DMS153 (cell line): ENCODE data around the gene NELL1.
A peak's percentile ranks its signal among the peaks of the same experiment; 100 is the strongest.

ENCODE experiments used
- DNase-seq: peaks from one replicate; lab custom pipeline; 2025; lab: John Stamatoyannopoulos, UW

NELL1 gene

DNA sequence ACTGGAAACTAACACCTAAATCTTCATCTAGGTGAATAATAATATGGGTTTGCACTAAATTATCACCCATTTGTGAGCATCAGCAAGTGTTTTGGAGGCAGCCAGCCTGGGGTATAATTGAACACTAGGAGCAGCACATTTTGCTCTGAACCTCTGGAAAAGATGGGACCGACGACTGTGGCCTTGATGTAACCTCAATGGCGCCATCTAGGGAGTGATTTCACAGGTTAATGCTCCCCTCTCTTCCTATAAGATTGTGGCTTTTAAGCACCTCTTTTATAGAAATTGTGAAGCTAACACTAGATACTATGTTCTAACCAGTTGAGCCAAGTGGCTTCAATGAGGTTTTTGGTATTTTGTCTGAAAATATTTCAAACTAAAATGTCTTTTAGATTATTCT is 203.7 kb downstream of the NELL1 start:
- peak; percentile 64 for DNase-seq

DNA sequence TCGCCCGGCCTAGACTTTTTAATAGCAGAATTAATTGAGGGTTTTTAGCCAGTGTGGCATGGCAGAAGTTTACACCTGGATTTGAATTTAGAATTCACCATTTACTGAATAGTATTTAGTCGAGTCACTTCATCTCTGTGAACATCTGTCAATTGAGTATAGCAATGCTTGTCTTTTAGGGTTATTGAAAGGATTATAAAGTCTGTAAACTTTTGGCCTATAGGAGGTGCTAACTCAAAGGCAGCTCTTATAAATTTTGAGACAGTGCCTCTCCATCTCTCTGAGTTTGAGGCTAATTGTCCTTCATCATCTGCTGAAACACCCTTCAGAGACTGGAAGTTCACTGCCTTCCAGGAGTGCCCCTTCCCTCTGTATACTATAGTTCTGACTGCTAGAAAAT is 205.0 kb downstream of the NELL1 start:
- DNase-seq = no peak

DNA sequence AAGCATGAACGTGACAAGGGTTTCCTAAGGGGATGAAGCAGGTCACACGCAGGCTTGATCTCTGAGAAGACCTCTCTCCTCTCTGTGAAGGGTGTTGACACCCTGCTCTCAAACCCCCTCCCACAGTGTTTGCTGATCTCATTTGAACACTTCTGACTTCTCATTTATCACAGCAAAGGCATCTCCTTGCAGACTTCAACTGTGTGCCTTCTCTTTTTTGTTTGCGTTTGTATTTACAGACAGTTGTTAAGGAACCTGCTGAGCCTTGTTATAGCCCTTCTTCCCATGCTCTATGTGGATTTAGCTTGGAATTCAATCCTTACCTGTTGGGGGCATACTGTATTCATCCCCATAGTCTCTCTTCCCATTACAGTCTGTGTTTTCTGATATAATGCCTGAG is 206.5 kb downstream of the NELL1 start:
- DNase-seq = no peak

DNA sequence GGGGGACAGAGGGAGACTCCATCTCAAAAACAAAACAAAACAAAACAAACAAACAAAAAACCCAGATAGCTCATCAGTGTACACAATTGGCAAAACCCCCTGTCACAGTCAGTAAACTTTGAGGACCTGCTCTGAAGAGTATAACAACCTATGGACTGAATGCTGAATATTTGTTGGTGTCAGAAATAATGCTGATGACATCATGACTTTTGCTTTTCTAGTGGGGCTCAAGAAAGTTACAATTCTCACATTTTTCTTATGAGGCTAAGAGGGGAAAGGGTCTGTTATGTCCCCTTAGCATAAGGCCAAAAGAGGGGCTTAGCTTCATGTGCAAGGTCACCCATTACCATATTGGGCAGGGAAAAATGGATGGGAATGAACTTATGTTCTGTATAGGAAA is 207.4 kb downstream of the NELL1 start:
- no peak for DNase-seq

DNA sequence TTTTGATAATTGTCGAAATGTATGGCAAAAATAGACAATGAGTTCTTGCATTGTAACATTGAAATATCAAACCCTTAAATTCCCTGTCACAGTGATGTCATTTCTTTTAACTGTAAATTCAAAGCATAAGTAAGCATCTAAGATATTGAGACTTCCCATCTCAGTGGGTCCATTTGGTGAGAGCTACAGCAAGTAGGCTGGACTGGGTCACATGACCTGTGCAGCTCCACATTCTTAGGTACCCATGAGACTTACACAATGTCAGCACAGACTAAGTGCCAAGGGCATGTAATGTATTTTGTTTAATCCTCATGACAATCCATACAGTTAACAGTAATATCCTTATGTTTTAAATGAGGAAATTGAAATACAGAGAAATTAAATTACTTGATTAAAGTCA is 210.7 kb downstream of the NELL1 start:
- DNase-seq = no peak

DNA sequence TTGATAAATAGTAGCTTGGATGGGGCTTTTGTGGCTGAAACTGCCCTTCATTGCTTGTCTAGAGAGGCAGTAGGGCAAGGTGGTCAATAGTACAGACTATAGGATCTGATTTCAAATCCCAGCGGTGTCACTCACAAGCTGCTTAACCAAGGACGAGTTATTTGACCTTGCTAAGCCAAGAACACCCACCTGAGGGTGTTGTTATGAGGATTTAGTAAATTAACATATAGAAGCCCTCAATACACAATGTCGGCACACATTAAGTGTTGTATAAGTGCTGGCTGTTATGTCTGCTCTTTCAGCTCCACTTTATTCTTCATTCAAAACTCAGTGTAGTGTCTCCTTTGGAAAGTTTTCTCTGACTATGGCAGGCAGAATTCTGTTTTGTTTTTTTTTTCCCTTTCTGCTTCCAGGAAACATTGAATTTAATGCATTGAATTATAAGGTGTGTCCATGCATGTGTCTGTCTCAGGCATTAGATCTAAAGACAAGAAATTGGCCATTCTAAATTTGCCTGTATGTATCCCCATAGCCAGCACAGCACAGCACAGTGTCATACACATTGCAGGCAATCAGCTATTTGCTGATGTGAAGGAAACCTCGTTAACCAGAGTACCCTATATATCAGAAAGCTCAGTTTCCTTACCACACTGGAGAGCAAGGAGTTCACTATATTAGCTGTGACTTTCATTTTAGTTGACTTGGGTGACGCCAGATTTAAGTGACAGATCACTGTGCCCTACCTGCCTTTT is 212.1 kb downstream of the NELL1 start:
- no peak for DNase-seq

DNA sequence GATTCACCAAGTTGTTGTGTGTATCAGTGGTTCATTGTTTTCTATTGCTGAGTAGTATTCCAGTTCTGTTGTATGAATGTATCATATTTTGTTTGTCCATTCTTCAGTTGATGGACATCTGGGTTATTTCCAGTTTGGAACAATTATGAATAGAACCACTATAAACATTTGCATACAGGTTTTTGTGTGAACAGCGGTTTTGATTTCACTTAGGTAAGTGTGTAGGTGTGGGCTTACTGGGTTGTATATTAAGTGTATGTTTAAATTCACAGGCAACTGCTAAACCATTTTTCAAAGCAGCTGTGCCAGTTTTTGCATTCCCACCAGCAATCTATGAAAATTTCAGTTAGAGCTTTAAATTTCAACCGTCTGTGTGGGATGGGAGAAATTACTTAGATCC is 217.8 kb downstream of the NELL1 start:
- no peak for DNase-seq

DNA sequence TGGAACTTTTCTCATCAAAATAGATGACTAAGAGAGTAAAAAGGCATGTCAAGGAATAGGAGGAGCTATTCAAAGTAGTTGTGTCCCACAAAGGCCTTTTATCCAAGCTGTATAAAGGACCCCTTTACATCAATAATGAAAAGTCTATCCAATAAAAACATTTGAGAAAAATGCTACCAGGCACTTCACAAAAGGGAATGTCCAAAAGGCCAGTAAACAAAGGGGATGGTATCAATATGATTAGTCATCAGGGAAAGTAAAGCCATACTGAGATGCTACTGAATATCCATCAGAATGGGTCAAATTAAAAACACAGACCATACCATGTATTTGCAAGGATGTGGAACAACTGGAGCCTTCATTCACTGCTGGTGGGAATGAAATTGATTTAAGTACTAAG is 224.9 kb downstream of the NELL1 start:
- DNase-seq = no peak

DNA sequence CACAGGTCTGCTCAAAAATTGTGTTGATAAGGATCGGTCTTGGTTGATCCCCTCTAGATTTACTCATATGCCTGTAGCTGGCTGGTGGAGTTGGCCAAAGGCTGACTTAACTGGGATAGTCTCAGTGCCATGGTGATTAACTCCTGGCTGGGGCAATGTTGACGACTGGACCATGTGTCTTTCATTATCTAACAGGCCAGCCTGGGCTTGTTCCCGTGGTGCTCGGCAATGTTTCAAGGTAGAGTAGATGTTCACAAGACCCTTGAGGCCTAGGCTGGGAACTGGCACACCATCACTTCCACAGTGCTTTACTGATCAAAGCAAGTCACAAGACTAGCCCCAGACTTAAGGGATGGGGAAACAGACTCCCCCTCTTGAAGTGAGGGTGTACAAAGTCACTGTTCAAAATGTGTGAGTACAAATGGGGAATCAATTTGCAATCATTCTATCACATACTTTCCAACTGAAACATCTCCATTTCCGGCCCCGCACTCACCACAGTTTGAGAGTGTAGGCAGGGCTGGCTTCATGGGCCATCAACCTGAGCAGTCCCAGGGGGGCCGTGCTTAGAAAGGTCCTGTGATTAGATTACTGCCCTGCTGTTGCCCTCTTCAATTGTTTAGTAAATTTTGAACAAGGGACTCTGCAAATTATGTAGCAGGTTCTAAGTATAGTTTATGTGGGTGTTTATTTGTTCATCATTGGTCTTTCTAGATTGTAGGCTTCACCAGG is 240.8 kb downstream of the NELL1 start:
- DNase-seq = no peak

DNA sequence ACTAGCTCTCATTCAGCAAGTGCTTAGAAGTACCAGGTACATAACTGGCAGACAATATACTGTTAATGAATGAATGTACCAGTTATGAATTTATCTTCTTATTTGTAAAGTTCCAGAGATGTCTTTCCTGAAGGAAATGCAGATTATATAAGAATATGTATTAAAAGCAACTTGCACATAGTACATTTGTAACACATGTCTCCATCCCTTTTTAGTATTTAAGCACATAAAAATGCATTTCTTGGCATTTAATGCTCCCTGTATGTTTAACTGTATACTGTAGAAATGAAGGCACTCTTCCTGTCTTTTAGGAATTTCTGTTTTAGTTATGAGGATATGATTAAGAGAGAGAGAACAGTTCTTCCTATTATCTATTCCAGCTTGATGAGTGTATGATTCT is 241.3 kb downstream of the NELL1 start:
- no peak for DNase-seq

DNA sequence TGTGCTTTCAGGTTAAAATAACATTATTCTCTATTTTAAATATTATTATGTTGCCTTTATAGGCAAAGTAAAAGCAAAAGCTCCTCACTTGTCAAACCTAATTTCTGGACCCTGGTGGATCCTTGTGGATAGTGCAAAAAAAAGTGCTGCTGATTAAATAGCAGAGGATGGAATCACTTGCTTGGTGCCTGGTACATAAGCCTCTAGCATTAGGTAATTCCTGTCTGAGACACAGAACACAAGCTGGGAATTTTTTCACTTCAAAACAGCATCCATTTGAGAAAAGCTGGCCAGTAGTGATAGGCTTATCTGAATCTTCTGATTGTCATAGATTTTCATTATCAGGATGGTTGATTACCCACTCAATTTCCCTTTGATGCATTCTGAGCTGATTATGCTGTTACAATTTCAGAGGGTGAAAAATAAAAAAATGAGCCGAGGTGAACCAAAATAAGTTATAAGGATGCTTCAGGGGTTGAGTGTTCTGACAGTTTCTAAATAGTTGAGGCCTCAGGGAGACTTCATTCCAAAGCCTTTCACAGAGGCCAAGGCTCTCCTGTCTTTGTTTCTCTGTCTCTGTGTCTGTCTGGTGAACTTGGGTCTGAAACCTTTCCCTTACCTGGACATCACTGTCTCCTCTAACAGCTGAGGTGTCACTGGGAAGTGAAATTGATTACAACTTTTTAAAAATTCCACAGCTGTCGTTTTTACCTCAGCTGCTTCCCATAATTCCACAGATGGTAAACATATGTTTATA is 242.9 kb downstream of the NELL1 start:
- no peak for DNase-seq

DNA sequence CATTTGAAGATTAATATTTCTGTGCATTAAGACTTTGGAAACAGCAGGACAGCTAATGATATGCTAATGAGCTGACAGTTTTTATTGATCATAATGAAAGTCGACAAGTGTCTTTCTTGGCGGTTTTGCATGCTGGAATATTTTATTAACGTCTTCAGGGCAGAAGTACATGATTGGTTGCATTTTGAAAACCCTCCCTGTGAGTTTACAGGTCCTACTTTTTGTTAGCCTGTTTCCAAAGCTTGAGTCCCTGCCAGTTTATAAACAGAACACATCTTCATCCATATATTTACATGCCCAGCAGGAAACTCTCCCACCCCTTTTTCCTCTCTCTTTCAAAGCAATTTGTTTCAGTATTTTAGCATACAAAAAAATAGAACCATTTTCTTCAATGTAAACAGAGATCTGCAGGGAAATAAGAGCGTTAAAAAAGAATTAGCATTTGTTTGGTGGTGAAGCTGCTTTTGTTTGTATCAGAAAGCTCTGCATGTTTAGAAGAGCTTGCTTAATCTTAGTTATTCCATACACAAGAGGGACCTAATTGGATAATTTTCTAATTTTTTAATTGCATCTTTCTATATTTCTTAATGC is 243.6 kb downstream of the NELL1 start:
- no peak for DNase-seq

DNA sequence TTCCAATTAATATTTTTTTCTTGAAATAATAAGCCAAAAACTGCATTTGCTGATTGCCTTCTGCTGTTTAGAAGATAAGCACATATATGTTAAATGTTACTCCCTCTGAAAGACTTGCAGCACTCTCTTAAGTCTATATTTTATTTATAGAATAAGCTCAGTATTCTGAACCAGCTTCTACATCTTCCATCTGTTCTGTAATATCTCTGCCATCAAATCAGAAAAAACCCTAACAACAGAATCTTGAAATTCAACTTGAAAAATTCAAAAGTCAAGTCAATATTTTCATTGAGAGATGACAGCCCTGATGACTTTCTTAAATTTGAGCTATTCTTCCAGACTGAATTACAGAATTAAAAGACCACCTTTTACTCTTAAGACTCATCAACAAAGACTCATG is 247.9 kb downstream of the NELL1 start:
- DNase-seq = no peak

DNA sequence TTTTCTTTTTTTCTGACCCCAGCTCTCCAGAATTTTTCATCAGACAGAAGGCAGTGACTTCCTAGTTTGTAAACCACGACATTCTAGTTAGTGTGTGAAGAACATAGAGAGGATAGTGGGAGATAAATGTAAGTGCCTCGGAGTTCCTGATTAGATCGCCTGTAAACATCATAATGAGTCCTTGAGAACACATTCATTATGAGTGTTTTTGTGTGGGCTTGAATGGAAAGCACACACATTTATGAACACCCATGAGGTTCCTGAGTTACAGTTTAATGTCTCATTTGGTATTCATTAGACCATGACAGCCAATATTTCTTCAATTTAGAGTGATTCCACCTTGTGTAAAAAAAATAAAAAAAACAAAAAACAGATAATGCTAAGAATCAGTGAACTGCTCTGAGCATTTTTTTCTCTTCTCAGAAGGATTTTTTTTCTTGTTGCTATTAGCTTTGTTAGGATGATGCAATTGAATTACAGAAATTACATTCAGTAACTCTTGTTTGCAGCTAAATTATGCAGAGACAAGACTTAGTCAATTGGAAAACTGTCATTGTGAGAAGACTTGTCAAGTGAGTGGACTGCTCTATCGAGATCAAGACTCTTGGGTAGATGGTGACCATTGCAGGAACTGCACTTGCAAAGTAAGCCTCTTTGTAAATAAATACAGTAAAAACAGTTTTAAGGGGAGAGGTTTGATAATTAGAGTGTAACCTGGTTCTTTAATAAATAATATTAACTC is 257.6 kb downstream of the NELL1 start:
- DNase-seq = peak; percentile 77

DNA sequence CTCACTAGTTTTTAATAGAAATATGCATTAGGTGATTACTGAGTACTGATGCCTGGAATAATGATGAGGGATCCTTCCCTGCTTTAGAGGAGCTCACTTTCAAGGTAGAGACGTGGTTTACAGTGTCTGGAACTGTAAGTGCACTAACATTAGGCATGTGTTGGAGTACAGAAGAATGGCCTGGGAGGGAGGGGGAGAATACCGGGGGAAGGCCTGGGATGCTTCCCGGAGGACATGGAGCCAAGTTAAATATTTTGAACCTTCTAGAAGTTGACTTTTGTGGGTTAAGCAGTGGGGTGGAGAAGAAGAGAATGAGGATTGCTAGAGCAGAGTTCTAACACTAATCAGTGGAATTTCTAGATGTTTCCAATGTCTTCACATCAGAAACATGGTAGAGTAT is 261.6 kb downstream of the NELL1 start:
- no peak for DNase-seq

DNA sequence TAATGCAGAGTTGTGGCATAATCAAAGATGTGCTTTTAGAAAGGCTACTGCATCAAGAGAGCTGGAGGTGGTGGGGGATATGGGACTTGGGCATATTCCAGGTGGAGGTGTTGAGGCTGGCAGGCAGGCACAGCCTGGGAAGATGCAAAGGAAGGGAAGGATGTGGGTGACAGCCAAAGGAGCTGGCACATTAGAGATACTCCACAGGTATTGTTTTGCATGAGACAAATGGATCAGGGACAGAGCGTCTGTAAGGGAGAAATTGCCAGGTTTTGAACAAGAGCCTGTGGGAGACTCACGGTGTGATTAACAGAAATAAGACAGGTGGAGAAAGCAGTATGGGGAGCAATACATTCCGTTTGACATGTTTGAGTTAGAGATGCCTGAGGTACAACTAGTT is 263.7 kb downstream of the NELL1 start:
- no peak for DNase-seq

DNA sequence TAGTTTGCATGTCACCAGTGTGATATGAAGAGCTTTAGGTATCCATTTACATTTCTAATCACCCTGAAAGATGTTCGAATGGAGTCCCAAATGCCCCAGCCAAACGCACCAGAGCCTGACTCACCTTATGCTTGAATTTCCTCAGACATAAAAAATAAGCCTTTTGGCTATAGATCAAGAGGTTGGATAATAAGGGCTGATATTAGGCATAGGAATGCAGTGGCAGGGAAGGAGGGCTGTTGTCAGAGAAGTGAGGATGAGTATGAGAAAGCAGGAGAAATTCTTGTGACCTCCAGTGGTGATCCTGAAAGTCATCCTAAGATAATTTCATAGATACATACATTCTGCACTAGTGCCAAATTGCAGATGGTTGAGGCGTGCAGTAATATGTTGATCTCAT is 264.6 kb downstream of the NELL1 start:
- DNase-seq = no peak

DNA sequence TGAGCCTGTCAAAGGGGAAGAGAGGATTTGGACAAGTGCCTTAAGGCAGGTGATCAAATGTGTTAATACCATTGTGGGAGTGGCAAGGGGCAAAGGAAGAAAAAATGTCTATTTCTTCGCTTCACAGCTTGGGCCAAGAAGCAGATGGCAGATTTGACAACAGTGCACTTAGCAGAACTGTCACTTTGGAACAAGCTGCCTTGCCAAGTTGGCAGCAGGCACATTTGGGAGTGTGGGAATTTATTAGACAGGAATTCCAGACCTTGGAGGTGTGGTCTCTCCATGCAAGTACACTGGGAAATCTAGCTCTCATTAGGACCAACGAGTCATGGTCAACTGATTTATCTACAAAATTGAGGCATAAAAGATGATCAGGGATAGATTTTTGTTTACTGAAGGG is 265.1 kb downstream of the NELL1 start:
- no peak for DNase-seq

DNA sequence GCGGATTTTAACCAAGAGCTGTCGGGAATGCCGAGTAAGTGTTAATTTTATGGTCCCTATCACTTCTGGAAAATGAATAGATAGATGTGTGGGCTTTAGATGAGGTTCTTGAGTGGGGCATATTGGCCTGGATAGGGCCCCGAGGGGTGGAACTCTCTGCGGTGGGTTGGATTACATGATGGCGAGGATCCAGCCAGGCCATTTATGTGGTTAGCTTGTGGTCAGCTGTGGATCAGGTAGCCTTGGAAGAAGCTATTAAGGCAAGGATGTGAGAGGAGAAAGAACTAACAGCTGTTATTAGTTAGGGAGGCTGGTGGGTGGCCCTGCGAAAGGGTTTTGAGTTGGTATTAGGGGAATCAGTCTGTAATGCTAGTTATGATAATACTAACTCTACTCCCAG is 268.4 kb downstream of the NELL1 start:
- no peak for DNase-seq

DNA sequence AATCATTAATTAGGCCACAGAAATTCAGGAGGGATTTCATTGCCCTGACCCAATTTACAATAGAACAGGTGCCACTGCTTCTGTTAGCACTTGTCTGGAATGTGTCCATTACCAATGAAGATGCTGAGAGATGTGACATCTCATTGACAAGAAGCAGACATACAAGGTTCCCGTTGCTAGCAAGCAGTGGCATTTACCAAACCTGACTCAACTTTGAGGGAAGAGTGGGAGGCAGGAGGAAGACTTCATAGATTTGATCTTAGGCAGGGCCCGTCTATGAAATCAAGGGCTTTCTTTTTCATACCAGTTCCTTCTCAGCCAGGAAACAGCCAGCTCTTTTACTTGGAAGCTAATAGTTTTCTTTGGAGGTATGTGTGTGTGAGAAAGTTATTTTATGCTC is 280.2 kb downstream of the NELL1 start:
- DNase-seq = no peak

DNA sequence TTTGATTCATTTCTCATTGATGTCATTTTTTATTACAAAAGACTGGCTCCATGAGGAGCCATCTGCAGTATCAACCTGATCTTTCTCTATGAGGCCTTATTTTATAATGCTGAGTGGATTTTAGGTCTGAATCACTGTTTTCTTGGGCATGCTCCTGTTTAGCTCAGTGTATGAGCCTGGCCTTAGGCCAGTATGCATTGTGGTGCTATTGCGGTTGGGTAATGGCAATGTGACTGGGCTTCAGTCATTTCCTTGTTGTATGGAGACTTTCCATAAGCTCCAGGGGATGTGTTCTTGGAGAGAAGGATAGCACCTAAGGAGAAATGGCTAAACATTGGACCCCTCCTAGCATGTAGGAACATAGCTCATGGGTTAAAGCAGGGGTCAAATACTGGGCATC is 293.2 kb downstream of the NELL1 start:
- no peak for DNase-seq

DNA sequence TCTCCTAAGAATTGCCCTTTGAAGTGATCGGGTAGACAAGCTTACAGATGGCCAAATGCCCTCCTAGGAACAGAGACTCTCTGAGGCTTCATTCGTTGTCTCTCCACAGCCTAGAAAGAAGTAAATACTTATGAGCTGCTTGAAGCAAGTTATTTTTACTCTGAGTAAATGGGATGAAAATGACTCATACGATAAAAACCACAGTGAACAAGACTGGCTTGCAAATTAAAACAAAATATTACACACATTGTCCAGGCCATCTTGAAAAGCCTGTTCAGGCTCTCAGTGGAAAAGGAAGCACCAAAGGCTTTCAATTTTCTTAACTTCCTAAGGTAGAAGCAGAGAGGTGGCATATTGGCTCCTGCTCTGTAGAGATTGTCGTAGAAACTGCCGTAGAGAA is 294.2 kb downstream of the NELL1 start:
- DNase-seq = no peak
